ENCODE data around the gene LILRB5.
"Not testable (repeated sequence)": the region's sequence is repeated elsewhere in the genome, so short reads cannot be mapped to it uniquely, and the experiment has no call there.

The LILRB5 gene

DNA sequence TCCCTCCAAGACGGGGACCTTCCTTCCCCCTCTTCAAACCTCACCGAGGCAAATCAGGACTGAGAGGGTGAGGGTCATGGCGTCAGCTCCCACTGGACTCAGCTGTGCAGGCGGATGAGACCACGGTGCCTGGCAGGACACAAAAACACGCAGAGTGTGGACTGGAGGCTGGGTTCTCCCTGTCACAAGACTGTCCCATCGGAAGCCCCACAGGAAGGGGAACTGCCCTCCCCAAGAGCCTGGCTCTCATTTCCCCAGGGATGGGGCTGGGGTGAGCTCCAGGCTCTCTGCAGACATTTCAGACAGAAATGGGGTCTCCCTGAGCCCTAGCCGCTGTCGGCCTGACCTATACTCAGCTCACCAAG lies at the start of gene LILRB5:
Gene LILRB5 (minus strand): TSS at position 158 of the 365 bp plus-strand sequence. CDS start 80 bp downstream, at position 78.
- DNase-seq = no peak
- in situ Hi-C loops (cut with MboI; ENCODE audit: low pct_unique_long_range_greater_than_20kb, low sequenced_read_pairs) = no loop called here

GRCh38 chr19:54305141-54305540 lies 48.1 kb upstream of the LILRB5 start:
- in situ Hi-C loops (cut with MboI; ENCODE audit: low pct_unique_long_range_greater_than_20kb, low sequenced_read_pairs) = no loop called here
- DNase-seq = no peak

DNA sequence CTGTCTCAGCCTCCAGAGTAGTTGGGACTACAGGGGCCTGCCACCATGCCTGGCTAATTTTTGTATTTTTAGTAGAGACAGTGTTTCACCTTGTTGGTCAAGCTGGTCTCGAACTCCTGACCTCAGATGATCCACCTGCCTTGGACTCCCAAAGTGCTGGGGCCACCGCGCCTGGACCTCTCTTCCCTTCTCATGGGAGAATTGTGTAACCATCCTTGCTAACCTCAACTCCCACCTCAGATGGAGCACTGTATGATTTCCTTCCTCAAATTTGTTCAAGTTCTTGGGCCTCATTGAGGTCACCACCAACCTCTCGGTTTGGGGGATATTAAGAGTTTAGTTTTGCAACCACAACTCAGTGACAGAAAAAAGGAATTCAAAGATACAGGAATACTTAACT lies 45.2 kb upstream of the LILRB5 start:
- peak; percentile 81 for DNase-seq
- in situ Hi-C loops (cut with MboI; ENCODE audit: low pct_unique_long_range_greater_than_20kb, low sequenced_read_pairs) = no loop called here

GRCh38 chr19:54299515-54299914 lies 42.4 kb upstream of the LILRB5 start:
- in situ Hi-C loops (cut with MboI; ENCODE audit: low pct_unique_long_range_greater_than_20kb, low sequenced_read_pairs) = no loop called here

DNA sequence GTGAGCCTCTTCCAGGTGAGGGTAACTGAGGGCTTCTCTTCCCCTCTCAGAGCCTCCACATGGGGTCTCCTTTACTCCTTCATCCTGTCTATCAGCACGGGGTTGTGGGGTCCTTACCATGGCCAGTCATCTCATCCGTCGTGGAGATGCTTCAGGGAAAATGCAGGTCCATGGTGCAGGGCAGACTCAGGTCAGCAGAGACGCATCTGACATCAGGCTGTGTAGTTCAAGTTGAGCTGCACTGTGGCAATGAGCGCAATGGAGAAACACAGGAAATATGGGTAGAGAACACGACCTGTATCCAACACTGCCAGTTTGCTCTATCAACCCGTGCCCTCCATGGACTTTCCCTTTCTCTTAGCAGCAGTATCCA lies 42.0 kb upstream of the LILRB5 start:
- in situ Hi-C loops (cut with MboI; ENCODE audit: low pct_unique_long_range_greater_than_20kb, low sequenced_read_pairs) = no loop called here
- no peak for DNase-seq

More at GRCh38 chr19:54299515-54299914, 42.4 kb upstream of the LILRB5 start:
- no peak for DNase-seq

GRCh38 chr19:54298357-54299125 lies 41.5 kb upstream of the LILRB5 start:
- in situ Hi-C loops (cut with MboI; ENCODE audit: low pct_unique_long_range_greater_than_20kb, low sequenced_read_pairs) = no loop called here

DNA sequence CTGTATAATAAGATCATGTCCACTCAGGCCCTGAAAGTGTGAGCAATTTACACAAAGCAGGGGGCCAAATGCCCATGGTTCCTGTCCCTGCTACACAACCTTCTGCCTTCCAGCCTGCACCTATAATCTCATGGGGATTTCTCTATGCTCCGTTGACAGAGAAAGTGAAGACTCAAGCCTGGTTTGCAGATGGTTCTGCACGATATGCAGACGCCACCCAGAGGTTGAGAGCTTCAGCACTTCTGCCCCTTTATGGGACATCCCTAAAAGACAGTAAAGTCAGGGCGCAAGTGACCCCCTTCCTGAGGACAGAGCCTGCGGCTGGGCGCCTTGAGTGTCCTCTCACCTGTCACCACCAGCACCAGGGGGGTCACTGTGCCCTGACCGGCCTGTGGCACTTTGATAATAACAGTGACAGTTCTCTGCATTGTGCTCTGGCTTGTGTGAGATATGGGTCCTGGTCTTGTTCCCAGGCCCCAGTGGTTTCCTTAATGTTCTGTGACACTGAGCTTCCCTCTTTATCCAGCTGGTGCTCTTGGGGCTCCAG lies 40.8 kb upstream of the LILRB5 start:
- peak; percentile 33 for DNase-seq
- in situ Hi-C loops (cut with MboI; ENCODE audit: low pct_unique_long_range_greater_than_20kb, low sequenced_read_pairs) = no loop called here

More at GRCh38 chr19:54298357-54299125, 41.5 kb upstream of the LILRB5 start:
- DNase-seq = no peak

DNA sequence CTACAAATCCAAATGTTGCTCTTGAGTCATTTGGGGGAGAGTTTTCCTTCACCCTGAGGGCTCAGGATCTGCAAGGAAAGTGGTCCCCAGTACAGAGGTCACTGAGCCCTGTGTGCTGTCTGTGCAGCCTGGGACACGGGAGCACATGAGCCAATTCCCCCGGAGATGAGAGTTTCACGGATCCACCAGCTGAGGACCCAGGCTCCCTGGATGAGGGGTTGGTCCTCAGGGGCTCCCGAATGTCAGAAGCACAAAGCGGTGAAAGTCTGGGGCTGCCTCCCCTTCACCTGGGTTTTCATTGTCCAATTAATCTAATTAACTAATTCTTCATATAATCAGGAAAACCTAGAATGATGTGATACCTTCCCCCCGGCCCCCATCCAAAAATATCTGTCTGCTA lies 37.5 kb upstream of the LILRB5 start:
- in situ Hi-C loops (cut with MboI; ENCODE audit: low pct_unique_long_range_greater_than_20kb, low sequenced_read_pairs) = no loop called here
- DNase-seq = no peak

DNA sequence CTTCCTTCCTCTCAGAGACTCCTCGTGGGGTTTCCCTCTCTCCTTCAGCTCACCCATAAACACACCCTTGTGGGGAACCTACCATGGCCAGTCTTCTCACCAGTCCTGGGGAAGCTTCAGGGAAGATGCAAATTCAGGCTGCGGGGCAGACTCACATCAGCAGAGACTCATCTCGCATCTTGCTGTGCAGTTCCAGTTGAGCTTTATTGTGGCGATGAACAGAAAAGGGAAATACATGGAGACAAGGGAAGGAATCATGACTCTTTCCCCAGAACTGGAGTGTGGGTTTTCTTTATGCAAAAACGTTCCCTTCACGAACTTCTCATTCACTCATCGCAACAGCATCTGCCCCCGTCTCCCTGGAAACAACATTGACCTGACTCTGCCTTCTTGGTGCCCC lies 32.1 kb upstream of the LILRB5 start:
- DNase-seq; in situ Hi-C loops (cut with MboI; ENCODE audit: low pct_unique_long_range_greater_than_20kb, low sequenced_read_pairs): not testable (repeated sequence)

GRCh38 chr19:54287456-54287855 lies 30.4 kb upstream of the LILRB5 start:
- no peak for DNase-seq
- in situ Hi-C loops (cut with MboI; ENCODE audit: low pct_unique_long_range_greater_than_20kb, low sequenced_read_pairs) = no loop called here

GRCh38 chr19:54286283-54286682 lies 29.2 kb upstream of the LILRB5 start:
- in situ Hi-C loops (cut with MboI; ENCODE audit: low pct_unique_long_range_greater_than_20kb, low sequenced_read_pairs); DNase-seq: not testable (repeated sequence)

- DNase-seq; in situ Hi-C loops (cut with MboI; ENCODE audit: low pct_unique_long_range_greater_than_20kb, low sequenced_read_pairs): not testable (repeated sequence)
Measured at GRCh38 chr19:54285427-54286056, 28.5 kb upstream of the LILRB5 start.

DNA sequence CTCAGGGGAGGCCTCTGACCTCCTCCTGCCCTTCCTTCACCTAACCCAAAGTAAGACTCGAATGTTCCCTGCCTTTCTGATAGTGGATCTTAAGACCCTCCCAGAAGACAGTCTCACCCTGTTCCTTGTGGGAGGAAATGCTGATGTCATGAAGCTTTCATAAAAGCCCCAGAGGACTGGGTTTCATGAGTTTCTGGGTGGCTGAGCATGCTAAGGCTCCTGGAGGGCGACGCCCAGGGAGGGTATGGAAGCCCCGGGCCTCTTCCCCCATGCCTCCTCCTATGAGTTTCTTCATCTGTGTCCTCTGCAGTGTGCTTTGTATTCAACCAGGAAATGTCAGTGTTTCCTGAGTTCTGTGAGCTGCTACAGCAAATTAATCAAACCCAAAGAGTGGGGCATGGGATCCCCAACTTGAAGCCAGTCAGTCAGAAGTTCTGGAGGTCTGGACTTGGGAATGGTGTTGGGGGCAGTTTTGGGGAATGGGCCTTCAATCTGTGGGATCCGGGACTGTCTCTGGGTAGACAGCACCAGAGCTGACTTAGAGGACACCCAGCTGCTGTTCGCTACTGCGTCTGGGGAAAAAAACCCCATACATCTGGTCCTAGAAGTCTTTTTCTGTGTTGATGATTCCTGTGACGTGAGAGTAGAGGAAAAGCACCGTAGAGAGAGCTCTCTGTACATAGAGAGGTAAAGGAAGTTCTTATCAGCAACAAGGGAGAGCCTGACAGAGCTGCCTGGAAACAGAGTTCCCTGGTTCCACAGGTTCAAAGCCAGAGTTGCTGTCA lies 25.8 kb upstream of the LILRB5 start:
- in situ Hi-C loops (cut with MboI; ENCODE audit: low pct_unique_long_range_greater_than_20kb, low sequenced_read_pairs) = no loop called here

GRCh38 chr19:54281729-54282075 lies 24.6 kb upstream of the LILRB5 start:
- in situ Hi-C loops (cut with MboI; ENCODE audit: low pct_unique_long_range_greater_than_20kb, low sequenced_read_pairs); DNase-seq: not testable (repeated sequence)

More for the DNA sequence above, 25.8 kb upstream of the LILRB5 start:
- DNase-seq = peak; percentile 62

DNA sequence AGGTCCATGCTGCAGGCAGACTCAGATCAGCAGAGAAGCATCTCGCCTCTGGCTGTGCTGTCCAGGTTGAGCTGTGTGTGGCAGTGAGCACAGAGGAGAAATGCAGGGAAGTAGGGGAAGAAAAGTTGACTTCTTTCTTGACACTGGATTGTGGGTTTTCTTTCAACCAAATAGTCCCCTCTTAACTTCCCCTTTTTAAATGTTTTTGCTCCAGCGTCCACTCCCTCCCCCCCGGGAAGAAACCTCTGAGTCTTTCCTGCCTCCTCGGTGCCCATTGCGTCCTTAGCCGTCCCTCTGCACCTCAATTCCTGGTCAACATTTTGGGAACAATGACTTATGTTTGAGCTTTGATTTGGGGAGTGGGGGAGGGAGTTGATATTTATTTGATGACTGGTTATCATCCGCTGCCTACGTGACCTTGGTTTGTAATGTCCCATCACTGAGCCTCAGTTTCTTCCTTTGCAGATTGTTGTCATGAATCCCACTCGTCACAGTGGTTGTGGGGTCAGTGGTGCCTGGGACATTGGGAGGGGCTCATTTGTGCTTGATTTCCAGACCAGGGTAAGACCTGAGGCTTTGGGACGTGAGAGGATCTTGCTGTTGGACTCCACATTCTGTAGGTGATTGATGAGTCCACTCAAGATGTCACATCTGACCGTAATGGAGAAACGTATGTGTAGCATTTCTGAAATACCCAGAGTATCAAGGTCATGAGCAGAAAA lies 24.1 kb upstream of the LILRB5 start, which contains the start of gene LILRB2:
Gene LILRB2 (minus strand): TSS at position 104 of the 722 bp plus-strand sequence. CDS start 614 bp downstream, outside the sequence.
- in situ Hi-C loops (cut with MboI; ENCODE audit: low pct_unique_long_range_greater_than_20kb, low sequenced_read_pairs) = no loop called here
- peak; percentile 85 for DNase-seq

DNA sequence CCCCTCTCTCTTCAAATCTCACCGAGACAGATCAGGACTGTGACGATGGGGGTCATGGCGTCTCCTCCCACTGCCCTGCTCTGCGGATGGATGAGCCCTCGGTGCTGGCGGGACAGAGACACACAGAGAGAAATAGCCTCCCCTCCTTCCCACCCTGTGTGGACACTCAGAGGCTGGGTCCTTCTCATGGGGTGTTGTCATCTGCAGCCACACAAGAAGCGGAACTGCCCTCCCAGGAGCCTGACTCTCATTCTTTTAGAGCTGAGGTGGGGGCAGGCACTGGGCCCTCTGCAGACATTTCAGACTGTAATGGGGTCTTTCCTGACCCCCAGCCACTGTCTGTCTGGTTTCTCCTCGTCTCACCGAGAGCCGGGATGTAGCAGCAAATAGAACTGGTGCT lies 23.4 kb upstream of the LILRB5 start:
- in situ Hi-C loops (cut with MboI; ENCODE audit: low pct_unique_long_range_greater_than_20kb, low sequenced_read_pairs) = not testable (repeated sequence)

DNA sequence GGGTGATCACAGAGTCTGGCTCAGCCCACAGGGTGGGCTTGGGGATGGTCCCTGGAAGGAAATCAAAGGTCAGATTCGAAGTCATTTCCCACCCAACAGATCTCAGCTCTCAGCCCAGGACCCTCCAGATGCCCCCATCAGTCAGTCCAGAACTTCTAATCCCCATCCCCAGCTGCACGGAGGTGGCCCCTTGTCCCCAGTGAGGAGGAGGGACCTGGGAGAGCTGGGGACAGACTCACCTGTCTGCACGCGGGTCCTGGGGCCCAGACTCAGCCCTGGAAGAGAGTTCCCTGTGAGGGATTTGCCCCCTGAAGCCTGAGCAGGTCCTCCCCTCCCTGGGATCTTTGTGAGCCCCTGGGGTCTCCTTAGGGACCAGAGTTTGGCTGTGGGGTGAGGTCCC lies 23.0 kb upstream of the LILRB5 start:
- DNase-seq; in situ Hi-C loops (cut with MboI; ENCODE audit: low pct_unique_long_range_greater_than_20kb, low sequenced_read_pairs): not testable (repeated sequence)

More for the DNA sequence above, 23.4 kb upstream of the LILRB5 start:
- not testable (repeated sequence) for DNase-seq

GRCh38 chr19:54279406-54279962 lies 22.4 kb upstream of the LILRB5 start:
- in situ Hi-C loops (cut with MboI; ENCODE audit: low pct_unique_long_range_greater_than_20kb, low sequenced_read_pairs) = no loop called here
- DNase-seq = no peak

Measured in KBM-7 (cell line).